Lower leg skin (tissue), 3 donors: ENCODE measurements around the gene GAB3.

Experiments used
- POLR2A ChIP-seq, 2 donors: fragments of 450-650 bp; IDR thresholded peaks; one replicate each; pipeline ENCODE4 v1.6.1; 2016 to 2017; ENCODE audit warnings: antibody characterized with exemption in 2 of 2, mild to moderate bottlenecking in 1 of 2, moderate library complexity in 1 of 2
- TF ChIP-seq, protein P1 (sequence below), 3 donors: fragments of 450-650 bp; IDR thresholded peaks; one replicate each; pipeline ENCODE4 v1.5.1; 2016; ENCODE audit warnings: antibody characterized with exemption in 3 of 3, mild to moderate bottlenecking in 3 of 3, moderate library complexity in 2 of 3

DNA sequence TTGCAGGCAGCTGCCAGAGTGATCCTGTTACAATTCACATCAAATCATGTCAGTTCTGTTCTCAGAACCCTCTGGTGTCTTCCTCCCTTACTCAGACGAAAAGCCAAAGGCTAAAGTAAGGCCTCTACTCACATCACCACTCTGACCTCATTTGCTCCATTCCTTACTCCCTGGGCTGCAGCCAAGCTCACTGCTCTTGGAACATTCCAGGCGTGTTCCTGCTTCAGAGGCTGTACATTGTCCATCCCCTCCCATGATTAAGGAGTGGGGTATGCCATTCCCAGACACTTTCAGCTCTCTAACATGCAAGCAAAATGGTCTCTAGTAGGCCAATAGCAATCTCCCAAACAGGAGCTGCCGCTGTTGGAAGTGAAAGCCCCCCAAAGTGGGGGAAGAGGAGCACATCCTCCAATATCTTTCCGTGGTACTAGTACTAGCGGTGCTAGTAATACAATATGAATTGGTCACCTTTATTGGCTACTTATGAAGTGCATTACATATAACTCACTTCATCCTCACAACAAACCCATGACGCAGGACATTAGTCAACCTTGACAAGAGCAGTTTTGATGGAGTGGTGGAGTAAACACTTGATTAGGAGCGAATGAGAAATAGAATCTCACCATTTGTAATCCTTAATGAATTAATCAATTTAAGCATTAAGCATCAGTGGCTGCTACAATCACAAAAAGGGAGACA, 15.0 kb downstream of the GAB3 start:
- no peak for TF ChIP-seq POLR2A (IDR thresholded peaks at IDR 0.05)
- TF ChIP-seq, protein P1, sequence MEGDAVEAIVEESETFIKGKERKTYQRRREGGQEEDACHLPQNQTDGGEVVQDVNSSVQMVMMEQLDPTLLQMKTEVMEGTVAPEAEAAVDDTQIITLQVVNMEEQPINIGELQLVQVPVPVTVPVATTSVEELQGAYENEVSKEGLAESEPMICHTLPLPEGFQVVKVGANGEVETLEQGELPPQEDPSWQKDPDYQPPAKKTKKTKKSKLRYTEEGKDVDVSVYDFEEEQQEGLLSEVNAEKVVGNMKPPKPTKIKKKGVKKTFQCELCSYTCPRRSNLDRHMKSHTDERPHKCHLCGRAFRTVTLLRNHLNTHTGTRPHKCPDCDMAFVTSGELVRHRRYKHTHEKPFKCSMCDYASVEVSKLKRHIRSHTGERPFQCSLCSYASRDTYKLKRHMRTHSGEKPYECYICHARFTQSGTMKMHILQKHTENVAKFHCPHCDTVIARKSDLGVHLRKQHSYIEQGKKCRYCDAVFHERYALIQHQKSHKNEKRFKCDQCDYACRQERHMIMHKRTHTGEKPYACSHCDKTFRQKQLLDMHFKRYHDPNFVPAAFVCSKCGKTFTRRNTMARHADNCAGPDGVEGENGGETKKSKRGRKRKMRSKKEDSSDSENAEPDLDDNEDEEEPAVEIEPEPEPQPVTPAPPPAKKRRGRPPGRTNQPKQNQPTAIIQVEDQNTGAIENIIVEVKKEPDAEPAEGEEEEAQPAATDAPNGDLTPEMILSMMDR (IDR thresholded peaks at IDR 0.05): no peak
